Measurements from ENCODE around the gene EEF1A2.

EEF1A2 gene

GRCh38 chr20:63501818-63502670 lies 3.2 kb upstream of the EEF1A2 start:
- no peak for TF ChIP-seq SIN3A (IDR thresholded peaks at IDR 0.05; ENCODE audit: borderline replicate concordance, insufficient read depth, low read length)
- TF ChIP-seq FOXP2 (optimal IDR thresholded peaks at IDR 0.05; ENCODE audit: borderline replicate concordance, extremely low read depth, extremely low read length, insufficient read depth), result no peak
- no peak for TF ChIP-seq POLR2AphosphoS5 (IDR thresholded peaks at IDR 0.05; ENCODE audit: low read depth, low read length)
- TF ChIP-seq TAF1 (IDR thresholded peaks at IDR 0.05; ENCODE audit: borderline replicate concordance, insufficient read depth, low read length), result no peak
- TF ChIP-seq REST (IDR thresholded peaks at IDR 0.05; ENCODE audit: insufficient read depth in 1 of 2, low read depth in 2 of 2, low read length in 2 of 2), result no peak

GRCh38 chr20:63500902-63501817 lies 2.3 kb upstream of the EEF1A2 start:
- TF ChIP-seq FOXP2 (optimal IDR thresholded peaks at IDR 0.05; ENCODE audit: borderline replicate concordance, extremely low read depth, extremely low read length, insufficient read depth) (no peak), REST (IDR thresholded peaks at IDR 0.05; ENCODE audit: insufficient read depth in 1 of 2, low read depth in 2 of 2, low read length in 2 of 2) (no peak), SIN3A (IDR thresholded peaks at IDR 0.05; ENCODE audit: borderline replicate concordance, insufficient read depth, low read length) (no peak), POLR2AphosphoS5 (IDR thresholded peaks at IDR 0.05; ENCODE audit: low read depth, low read length) (no peak), TAF1 (IDR thresholded peaks at IDR 0.05; ENCODE audit: borderline replicate concordance, insufficient read depth, low read length) (no peak)

- TF ChIP-seq REST (IDR thresholded peaks at IDR 0.05; ENCODE audit: insufficient read depth in 1 of 2, low read depth in 2 of 2, low read length in 2 of 2) (no peak), POLR2AphosphoS5 (IDR thresholded peaks at IDR 0.05; ENCODE audit: low read depth, low read length) (no peak), FOXP2 (optimal IDR thresholded peaks at IDR 0.05; ENCODE audit: borderline replicate concordance, extremely low read depth, extremely low read length, insufficient read depth) (no peak), SIN3A (IDR thresholded peaks at IDR 0.05; ENCODE audit: borderline replicate concordance, insufficient read depth, low read length) (no peak), TAF1 (IDR thresholded peaks at IDR 0.05; ENCODE audit: borderline replicate concordance, insufficient read depth, low read length) (no peak)
Measured at GRCh38 chr20:63500151-63500901, 1.4 kb upstream of the EEF1A2 start.

GRCh38 chr20:63499338-63499969 lies 571 bp upstream of the EEF1A2 start:
- no peak for TF ChIP-seq REST (IDR thresholded peaks at IDR 0.05; ENCODE audit: insufficient read depth in 1 of 2, low read depth in 2 of 2, low read length in 2 of 2)
- TF ChIP-seq POLR2AphosphoS5 (IDR thresholded peaks at IDR 0.05; ENCODE audit: low read depth, low read length), result no peak
- no peak for TF ChIP-seq SIN3A (IDR thresholded peaks at IDR 0.05; ENCODE audit: borderline replicate concordance, insufficient read depth, low read length)
- TF ChIP-seq FOXP2 (optimal IDR thresholded peaks at IDR 0.05; ENCODE audit: borderline replicate concordance, extremely low read depth, extremely low read length, insufficient read depth), result no peak
- TF ChIP-seq TAF1 (IDR thresholded peaks at IDR 0.05; ENCODE audit: borderline replicate concordance, insufficient read depth, low read length), result no peak
